Spleen (tissue), 11 donors: ENCODE data around the gene DRAM1. TPM values are rescaled to one million over a fixed set of nuclear protein-coding genes. Genes with fewer than 3 reads are reported as not detected.

Experiments used
- DNase-seq: peaks from one replicate; pipeline ENCODE4 v3.0.0-alpha.2; 2020
- H3K27ac ChIP-seq, 8 donors: fragments of 200-600 bp; sonication (generic) in 7 of 8; 1 replicate in 4 of 8; 2 replicates in 4 of 8; pipeline versions ENCODE4 v1.5.0 to v1.8.0; 2016 to 2021; ENCODE audit warnings: inconsistent platforms in 4 of 8, mild to moderate bottlenecking in 4 of 8, moderate library complexity in 1 of 8
- H3K27me3 ChIP-seq, 7 donors: fragments of 200-600 bp; sonication (generic) in 6 of 7; replicated peaks in 1 of 7; 1 replicate in 4 of 7; 2 replicates in 3 of 7; pipeline versions ENCODE4 v1.5.0 to v1.8.0; 2016 to 2021; ENCODE audit warnings: inconsistent platforms in 3 of 7, mild to moderate bottlenecking in 1 of 7
- H3K36me3 ChIP-seq, 6 donors: fragments of 200-600 bp; sonication (generic) in 5 of 6; 1 replicate in 4 of 6; 2 replicates in 2 of 6; pipeline versions ENCODE4 v1.5.0 to v1.8.0; 2016 to 2021; ENCODE audit warnings: inconsistent platforms in 2 of 6
- H3K4me1 ChIP-seq, 6 donors: fragments of 200-600 bp; sonication (generic) in 5 of 6; 1 replicate in 3 of 6; 2 replicates in 3 of 6; pipeline versions ENCODE4 v1.5.0 to v1.8.0; 2016 to 2021; ENCODE audit warnings: inconsistent platforms in 3 of 6
- H3K4me3 ChIP-seq, 8 donors: fragments of 200-600 bp; sonication (generic) in 7 of 8; 1 replicate in 4 of 8; 2 replicates in 4 of 8; pipeline versions ENCODE4 v1.5.0 to v1.8.0; 2016 to 2021; ENCODE audit warnings: inconsistent platforms in 4 of 8, mild to moderate bottlenecking in 4 of 8, moderate library complexity in 2 of 8
- H3K9me3 ChIP-seq, 8 donors: fragments of 200-600 bp; sonication (generic) in 7 of 8; 1 replicate in 4 of 8; 2 replicates in 4 of 8; pipeline versions ENCODE4 v1.5.0 to v1.8.0; 2016 to 2021; ENCODE audit warnings: inconsistent platforms in 4 of 8
- CTCF ChIP-seq, 11 experiments: fragments of 200-600 bp in 7 of 11; fragments of 450-650 bp in 4 of 11; sonication (generic) in 4 of 11; IDR thresholded peaks in 8 of 11; conservative IDR thresholded peaks in 3 of 11; 1 replicate in 7 of 11; 2 replicates in 4 of 11; pipeline versions ENCODE4 v1.4.0 to v1.8.0; 2016 to 2021; ENCODE audit warnings: antibody characterized with exemption in 11 of 11, inconsistent platforms in 4 of 11, mild to moderate bottlenecking in 1 of 11
- POLR2A ChIP-seq, 3 donors: fragments of 450-650 bp; IDR thresholded peaks; one replicate each; pipeline ENCODE4 v1.5.1; 2017; ENCODE audit warnings: antibody characterized with exemption in 3 of 3, mild to moderate bottlenecking in 1 of 3
- POLR2AphosphoS5 ChIP-seq, 3 donors: sonication (generic); formaldehyde crosslinking; IDR thresholded peaks; one replicate each; pipeline ENCODE4 v1.5.1; 2017; ENCODE audit warnings: antibody characterized with exemption in 3 of 3
- WGBS, 5 donors: extraction: QIAGEN DNeasy Blood & Tissue Kit in 3 of 5; methylation state at CpG; one replicate each; pipeline versions ENCODE4 v1.1.5 to v1.1.7; 2013 to 2018; 5-methylcytosine and 5-hydroxymethylcytosine counted together
- intact Hi-C: fragments of 100-400 bp; cut with DNase I; formaldehyde crosslinking; loops from one replicate; pipeline ENCODE4 v1.15.0; 2023; ENCODE audit warnings: low total_unique reads
- polyA plus RNA-seq, 3 donors: library from polyadenylated mRNA; stranded (reverse); fragments of 200-250 nt; gene quantifications; one replicate each; pipeline ENCODE4 v1.2.1, GENCODE V29; 2013
- total RNA-seq, 7 donors: library from RNA; depleted of rRNA in 3 of 7; stranded (reverse); fragments of >200 nt in 3 of 7; fragmentation: NEBNext Ultra II Directional in 4 of 7; extraction: Animal tissue kit (Norgen Biotek cat#: 25700) in 4 of 7; gene quantifications; one replicate each; pipeline versions ENCODE4 v1.1.0 to v1.2.1, GENCODE V29; 2016 to 2021
- donor health status: healthy with polysubstance abuse.
- donor health status: DM: no; HTN: no; CAD: no; lungs with moderate emphysema.
- donor health status: DM: no; HTN: no; CAD: no.
- donor health status: Bipolar disorder and iron deficiency.
- donor health status: healthy.
- donor health status: DM: no; HTN: no; CAD: no.
- donor health status: DM: yes; HTN: yes; CAD: no.

DRAM1 gene
- total and polyA plus RNA-seq, 10 donors, result 8.4 to 43.1 (median 19.1) TPM

DNA sequence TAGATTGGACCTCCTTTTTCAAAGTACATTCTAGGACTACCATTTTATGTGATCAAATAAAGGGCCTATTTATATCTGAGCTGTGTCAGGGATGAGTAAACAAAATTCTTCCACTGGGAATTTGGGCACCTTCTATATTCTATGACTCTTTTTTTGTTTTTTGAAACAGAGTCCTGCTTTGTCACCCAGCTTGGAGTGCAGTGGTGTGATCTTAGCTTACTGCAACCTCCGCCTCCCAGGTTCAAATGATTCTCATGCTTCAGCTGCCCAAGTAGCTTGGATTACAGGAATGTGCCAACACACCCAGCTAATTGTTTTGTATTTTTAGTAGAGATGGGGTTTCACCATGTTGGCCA lies 64.8 kb downstream of the DRAM1 start:
- intact Hi-C loops, result loop anchor here (10.0 kb wide), 1 partner anchor 543 kb away; the partner anchor contains the start of gene IGF1
- H3K9me3 ChIP-seq, result no peaks in the 10 kb centered on the region
- no peak for TF ChIP-seq CTCF (IDR thresholded peaks at IDR 0.05 in 8 of 11, conservative IDR thresholded peaks at IDR 0.05 in 3 of 11)
- TF ChIP-seq POLR2A (IDR thresholded peaks at IDR 0.05), result no peak
- no peak for TF ChIP-seq POLR2AphosphoS5 (IDR thresholded peaks at IDR 0.05)
- no peak for DNase-seq
- 94 to 100% (median 97%) methylated on average over 1 of the region's 1 CpG for WGBS, 5 donors
- no peak overlapping the region for H3K4me3 ChIP-seq
- peaks cover 0 to 30% (median 18%) of the 10 kb centered on the region in 6 donors for H3K4me1 ChIP-seq
- H3K27me3 ChIP-seq, result no peaks in the 10 kb centered on the region
- peak overlapping the region in 3 of 8 donors; percentile 4 to 69 (median 26) for H3K27ac ChIP-seq
- no peaks in the 10 kb centered on the region for H3K36me3 ChIP-seq

DNA sequence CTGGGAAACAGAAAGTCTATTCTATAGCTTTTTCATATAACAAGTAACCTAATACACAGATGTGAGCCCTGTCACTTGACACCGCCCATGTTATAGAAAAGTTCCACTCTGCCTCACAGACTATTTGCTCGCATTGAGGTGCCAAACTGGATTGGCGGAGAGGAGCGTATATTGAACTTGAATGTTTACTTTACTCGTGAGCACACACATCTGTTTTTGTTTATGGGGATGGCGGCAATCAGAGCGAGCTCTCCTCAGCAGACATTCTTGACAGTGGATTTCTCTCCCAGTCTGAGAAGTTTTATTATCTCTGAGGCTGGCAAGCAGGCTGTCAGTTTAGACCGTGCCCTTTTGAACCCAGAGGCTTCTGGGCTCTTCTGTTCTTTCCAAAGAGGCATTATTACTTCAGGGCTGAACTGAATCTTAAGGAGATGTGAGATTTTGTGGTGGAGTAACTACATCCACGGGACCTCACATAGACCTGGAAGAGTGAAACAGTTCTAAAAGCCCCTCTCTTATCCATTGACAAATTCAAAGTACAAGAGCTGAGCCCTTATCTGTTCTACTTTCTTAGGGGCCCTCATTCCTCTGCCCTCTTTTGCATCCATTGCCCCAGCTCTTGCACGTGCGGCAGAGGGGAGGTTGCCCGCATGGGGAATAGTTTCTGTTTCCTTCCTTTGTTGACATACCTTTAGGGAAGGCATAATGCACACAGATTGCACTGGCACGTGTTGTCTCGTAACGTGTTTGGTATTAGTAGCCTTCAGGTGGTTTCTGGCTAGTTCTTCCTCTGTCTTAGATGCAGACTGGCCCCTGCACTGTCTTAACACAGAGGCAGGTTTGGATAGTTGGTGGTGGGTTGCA lies 68.2 kb downstream of the DRAM1 start:
- intact Hi-C loops, result loop anchor here (10.0 kb wide), 1 partner anchor 539 kb away; the partner anchor contains the start of gene IGF1
- Histone ChIP-seq H3K36me3 (no peaks in the 10 kb centered on the region), H3K4me3 (no peak overlapping the region), H3K27ac (no peak overlapping the region), H3K4me1 (peaks cover 0 to 16% (median 8%) of the 10 kb centered on the region in 6 donors), H3K9me3 (no peaks in the 10 kb centered on the region), H3K27me3 (no peaks in the 10 kb centered on the region)
- DNase-seq, result no peak
- TF ChIP-seq CTCF (IDR thresholded peaks at IDR 0.05 in 8 of 11, conservative IDR thresholded peaks at IDR 0.05 in 3 of 11) (no peak), POLR2AphosphoS5 (IDR thresholded peaks at IDR 0.05) (no peak), POLR2A (IDR thresholded peaks at IDR 0.05) (no peak)
- WGBS, 5 donors, result 83 to 91% (median 89%) methylated on average over 15 of the region's 15 CpGs

GRCh38 chr12:101946233-101946611 lies 68.8 kb downstream of the DRAM1 start:
- no peaks in the 10 kb centered on the region for H3K27me3 ChIP-seq
- H3K4me1 ChIP-seq, result peaks cover 0 to 10% (median 3%) of the 10 kb centered on the region in 6 donors
- no peaks in the 10 kb centered on the region for H3K9me3 ChIP-seq
- no peak overlapping the region for H3K27ac ChIP-seq
- TF ChIP-seq POLR2AphosphoS5 (IDR thresholded peaks at IDR 0.05) (no peak), CTCF (IDR thresholded peaks at IDR 0.05 in 8 of 11, conservative IDR thresholded peaks at IDR 0.05 in 3 of 11) (no peak), POLR2A (IDR thresholded peaks at IDR 0.05) (no peak)
- WGBS, 5 donors, result 66 to 79% (median 74%) methylated on average over 1 of the region's 1 CpG
- H3K36me3 ChIP-seq, result no peaks in the 10 kb centered on the region
- intact Hi-C loops, result loop anchor here (10.0 kb wide), 1 partner anchor 539 kb away; the partner anchor contains the start of gene IGF1
- no peak for DNase-seq
- H3K4me3 ChIP-seq, result no peak overlapping the region

DNA sequence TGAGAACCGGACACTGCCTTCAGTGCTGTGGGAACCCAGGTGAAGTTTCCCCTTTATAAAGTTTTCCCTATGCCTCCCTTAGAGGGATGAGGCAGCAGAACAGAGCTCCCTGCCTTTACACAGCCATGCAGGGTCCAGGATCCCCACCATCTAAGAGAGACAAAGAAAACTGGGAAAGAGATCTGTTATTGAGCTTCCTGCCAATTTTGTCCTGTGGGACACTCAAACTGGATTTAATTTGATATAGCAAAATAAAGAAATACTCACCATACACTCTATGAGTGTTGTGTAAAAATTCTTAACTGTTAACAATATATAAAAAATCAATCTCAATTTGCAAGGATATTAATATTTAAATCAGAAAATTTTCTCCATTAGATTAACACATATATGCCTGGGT lies 69.9 kb downstream of the DRAM1 start:
- Histone ChIP-seq H3K27me3 (no peaks in the 10 kb centered on the region), H3K36me3 (no peaks in the 10 kb centered on the region), H3K9me3 (no peaks in the 10 kb centered on the region), H3K27ac (no peak overlapping the region), H3K4me1 (no peaks in the 10 kb centered on the region), H3K4me3 (no peak overlapping the region)
- TF ChIP-seq POLR2A (IDR thresholded peaks at IDR 0.05) (no peak), POLR2AphosphoS5 (IDR thresholded peaks at IDR 0.05) (no peak), CTCF (IDR thresholded peaks at IDR 0.05 in 8 of 11, conservative IDR thresholded peaks at IDR 0.05 in 3 of 11) (no peak)
- intact Hi-C loops, result loop anchor here (10.0 kb wide), 1 partner anchor 537 kb away; the partner anchor contains the start of gene IGF1
- WGBS, 5 donors, result 80 to 100% (median 89%) methylated on average over 1 of the region's 1 CpG
- no peak for DNase-seq
